ENCODE measurements around the gene ACSS3.
"Not testable (repeated sequence)": the region's sequence is repeated elsewhere in the genome, so short reads cannot be mapped to it uniquely, and the experiment has no call there.

The ACSS3 gene

GRCh38 chr12:81170072-81170471 is 92.2 kb downstream of the ACSS3 start:
- DNase-seq: no peak

- no peak for DNase-seq
Observed at GRCh38 chr12:81172851-81173250, 95.0 kb downstream of the ACSS3 start.

- DNase-seq: peak in 1 of 3 experiments; percentile 20
Observed at GRCh38 chr12:81174664-81175063, 96.8 kb downstream of the ACSS3 start.

GRCh38 chr12:81176796-81177195 is 98.9 kb downstream of the ACSS3 start:
- DNase-seq: peak in 1 of 3 experiments; percentile 21

GRCh38 chr12:81181691-81182090 is 103.8 kb downstream of the ACSS3 start:
- no peak for DNase-seq

- DNase-seq: no peak
Observed at GRCh38 chr12:81187686-81188085, 109.8 kb downstream of the ACSS3 start.

GRCh38 chr12:81196595-81196994 is 118.7 kb downstream of the ACSS3 start:
- no peak for DNase-seq

GRCh38 chr12:81200561-81200960 is 122.7 kb downstream of the ACSS3 start:
- not testable (repeated sequence) for DNase-seq

GRCh38 chr12:81203671-81204204 is 125.9 kb downstream of the ACSS3 start:
- DNase-seq: no peak

GRCh38 chr12:81205416-81205815 is 127.5 kb downstream of the ACSS3 start:
- no peak for DNase-seq

- peak; percentile 39 to 73 (median 67) for DNase-seq
Observed at GRCh38 chr12:81206429-81206828, 128.6 kb downstream of the ACSS3 start.

- no peak for DNase-seq
Observed at GRCh38 chr12:81207173-81207572, 129.3 kb downstream of the ACSS3 start.

- no peak for DNase-seq
Observed at GRCh38 chr12:81207664-81208063, 129.8 kb downstream of the ACSS3 start.

GRCh38 chr12:81208187-81208911 is 130.5 kb downstream of the ACSS3 start:
- peak in 1 of 3 experiments; percentile 18 for DNase-seq

GRCh38 chr12:81209012-81209411 is 131.1 kb downstream of the ACSS3 start:
- DNase-seq: no peak

GRCh38 chr12:81209772-81210225 is 131.9 kb downstream of the ACSS3 start:
- DNase-seq: not testable (repeated sequence)

- no peak for DNase-seq
Observed at GRCh38 chr12:81211306-81211705, 133.4 kb downstream of the ACSS3 start.

- peak in 1 of 3 experiments; percentile 21 for DNase-seq
Observed at GRCh38 chr12:81212996-81213696, 135.3 kb downstream of the ACSS3 start.

GRCh38 chr12:81216739-81217138 is 138.9 kb downstream of the ACSS3 start:
- DNase-seq: no peak

- DNase-seq: peak in 1 of 3 experiments; percentile 20
Observed at GRCh38 chr12:81221681-81222080, 143.8 kb downstream of the ACSS3 start.

GRCh38 chr12:81222846-81223592 is 145.1 kb downstream of the ACSS3 start:
- DNase-seq: no peak

GRCh38 chr12:81224626-81225025 is 146.7 kb downstream of the ACSS3 start:
- DNase-seq: no peak

GRCh38 chr12:81229759-81230158 is 151.9 kb downstream of the ACSS3 start:
- peak in 2 of 3 experiments; percentile 39 to 66 for DNase-seq

All from NCI-H1417 (cell line).